OCI-LY7 (cell line): ENCODE data around the gene ANKRD10. TPM values are rescaled to one million over a fixed set of nuclear protein-coding genes. Genes with fewer than 3 reads are reported as not detected.

ENCODE experiments used
- BruUV-seq: library from RNA; stranded (reverse); fragments of 400-500 nt; replicated peaks from 2 replicates; lab custom pipeline; 2021; lab: Mats Ljungman, UMichigan
- CTCF ChIA-PET: fragments of 300-600 bp; sonication (Branson Sonifier 250); formaldehyde crosslinking; loops from one replicate; lab custom pipeline; 2022; ENCODE audit warnings: antibody characterized with exemption; ENCODE audit not compliant: unreplicated experiment; lab: Charles Lee
- POLR2A ChIA-PET: fragments of 300-600 bp; sonication (Branson Sonifier 250); formaldehyde crosslinking; loops from one replicate; lab custom pipeline; 2022; ENCODE audit warnings: antibody characterized with exemption; lab: Charles Lee
- DNase-seq: peaks from one replicate; pipeline ENCODE4 v3.0.0-alpha.2; 2015; ENCODE audit warnings: low spot score
- H2AFZ ChIP-seq: fragments of 200-600 bp; sonication (generic), shearing (Covaris generic); 2 replicates; pipeline ENCODE4 v1.6.1; 2014; ENCODE audit warnings: mild to moderate bottlenecking, antibody characterized with exemption, low read length, moderate library complexity
- H3K27ac ChIP-seq: fragments of 200-600 bp; sonication (generic); 2 replicates; pipeline ENCODE4 v1.5.1; 2014; ENCODE audit warnings: mixed run types, low read depth, mild to moderate bottlenecking, moderate library complexity, low read length, inconsistent platforms; ENCODE audit not compliant: poor library complexity, severe bottlenecking
- H3K36me3 ChIP-seq: fragments of 200-600 bp; sonication (generic); 2 replicates; pipeline ENCODE4 v1.6.1; 2014; ENCODE audit warnings: mild to moderate bottlenecking, antibody characterized with exemption, low read length, moderate library complexity, mixed read lengths; ENCODE audit not compliant: insufficient read depth
- H3K4me1 ChIP-seq: fragments of 200-600 bp; sonication (generic); 2 replicates; pipeline ENCODE4 v1.5.1; 2014; ENCODE audit warnings: mild to moderate bottlenecking, low read length; ENCODE audit not compliant: insufficient read depth, poor library complexity, severe bottlenecking
- H3K4me2 ChIP-seq: fragments of 200-600 bp; sonication (generic); 2 replicates; pipeline ENCODE4 v1.6.1; 2014; ENCODE audit warnings: mild to moderate bottlenecking, low read length
- H3K4me3 ChIP-seq: fragments of 200-600 bp; sonication (generic); 2 replicates; pipeline ENCODE4 v1.5.1; 2014; ENCODE audit warnings: mild to moderate bottlenecking, low read depth, low read length; ENCODE audit not compliant: poor library complexity, severe bottlenecking
- H3K79me2 ChIP-seq: fragments of 200-600 bp; sonication (generic); 2 replicates; pipeline ENCODE4 v1.6.1; 2016; ENCODE audit warnings: low read depth, mild to moderate bottlenecking, low read length, moderate library complexity, mixed read lengths; ENCODE audit not compliant: insufficient read depth
- H3K9me2 ChIP-seq: fragments of 200-600 bp; sonication (generic); 2 replicates; pipeline ENCODE4 v1.6.1; 2016; ENCODE audit warnings: mild to moderate bottlenecking, low read length, mixed read lengths; ENCODE audit not compliant: insufficient read depth
- H3K9me3 ChIP-seq: fragments of 200-600 bp; sonication (generic); 2 replicates; pipeline ENCODE4 v1.6.1; 2014; ENCODE audit warnings: mild to moderate bottlenecking, mixed run types, low read length, mixed read lengths
- H4K20me1 ChIP-seq: fragments of 200-600 bp; sonication (generic); 2 replicates; pipeline ENCODE4 v1.6.1; 2014; ENCODE audit warnings: mild to moderate bottlenecking, antibody characterized with exemption, low read length, moderate library complexity, mixed read lengths; ENCODE audit not compliant: insufficient read depth
- EZH2phosphoT487 ChIP-seq: fragments of 200-600 bp; sonication (generic); IDR thresholded peaks from 2 replicates; pipeline ENCODE4 v1.6.1; 2018; ENCODE audit warnings: low read depth, borderline replicate concordance, mild to moderate bottlenecking, mixed run types, antibody characterized with exemption, low read length, moderate library complexity, mixed read lengths
- intact Hi-C: fragments of 100-400 bp; cut with micrococcal nuclease; formaldehyde crosslinking; loops from one replicate; pipeline ENCODE4 v1.10.0; 2022; ENCODE audit not compliant: unreplicated experiment
- total RNA-seq, 2 experiments: library from RNA; depleted of rRNA in 1 of 2; stranded (reverse); fragments of >200 nt in 1 of 2; shearing (Covaris generic) in 1 of 2; gene quantifications; 2 replicates each; pipeline ENCODE4 v1.2.3, GENCODE V29; 2014 to 2022
- TF ChIP-seq, protein P1 (sequence below): fragments of 200-600 bp; sonication (generic); conservative IDR thresholded peaks from 2 replicates; pipeline ENCODE4 v1.5.1; 2014; ENCODE audit warnings: mild to moderate bottlenecking, antibody characterized with exemption, low read length, moderate library complexity, mixed read lengths

Gene ANKRD10
- total RNA-seq, 2 experiments from 2014 or later, result 82.8 to 86.0 TPM

DNA sequence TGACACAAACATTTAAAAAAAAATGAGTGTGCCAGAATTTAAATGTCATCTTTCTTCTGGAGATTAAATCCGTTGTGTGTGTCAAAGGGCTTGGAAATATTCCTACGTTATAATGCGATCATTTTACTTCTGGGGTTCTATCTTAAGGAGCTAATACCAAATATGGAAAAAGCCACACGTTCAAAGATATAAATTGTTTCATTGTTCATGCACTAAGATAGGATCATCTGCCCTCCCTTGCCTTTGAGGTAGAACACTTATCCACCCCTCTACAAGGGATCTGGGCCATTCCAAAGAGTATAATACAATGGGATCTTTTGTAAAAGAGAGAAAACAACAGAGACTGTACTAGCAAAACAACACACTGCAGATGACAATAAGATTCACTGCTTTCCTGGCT is 64.9 kb downstream of the ANKRD10 start:
- H3K27ac ChIP-seq, result no peak overlapping the region
- no peaks in the 10 kb centered on the region for H3K36me3 ChIP-seq
- intact Hi-C loops, result no loop called here
- no peaks in the 10 kb centered on the region for H3K79me2 ChIP-seq
- no peaks in the 10 kb centered on the region for H3K9me2 ChIP-seq
- BruUV-seq, result no TSS peak
- H3K4me1 ChIP-seq, result no peaks in the 10 kb centered on the region
- no peaks in the 10 kb centered on the region for H4K20me1 ChIP-seq
- POLR2A ChIA-PET, result no interaction called here
- CTCF ChIA-PET, result no interaction called here
- no peak for DNase-seq
- no peak overlapping the region for H3K4me3 ChIP-seq
- no peak overlapping the region for H3K4me2 ChIP-seq
- TF ChIP-seq EZH2phosphoT487, result no peak
- TF ChIP-seq, protein P1, sequence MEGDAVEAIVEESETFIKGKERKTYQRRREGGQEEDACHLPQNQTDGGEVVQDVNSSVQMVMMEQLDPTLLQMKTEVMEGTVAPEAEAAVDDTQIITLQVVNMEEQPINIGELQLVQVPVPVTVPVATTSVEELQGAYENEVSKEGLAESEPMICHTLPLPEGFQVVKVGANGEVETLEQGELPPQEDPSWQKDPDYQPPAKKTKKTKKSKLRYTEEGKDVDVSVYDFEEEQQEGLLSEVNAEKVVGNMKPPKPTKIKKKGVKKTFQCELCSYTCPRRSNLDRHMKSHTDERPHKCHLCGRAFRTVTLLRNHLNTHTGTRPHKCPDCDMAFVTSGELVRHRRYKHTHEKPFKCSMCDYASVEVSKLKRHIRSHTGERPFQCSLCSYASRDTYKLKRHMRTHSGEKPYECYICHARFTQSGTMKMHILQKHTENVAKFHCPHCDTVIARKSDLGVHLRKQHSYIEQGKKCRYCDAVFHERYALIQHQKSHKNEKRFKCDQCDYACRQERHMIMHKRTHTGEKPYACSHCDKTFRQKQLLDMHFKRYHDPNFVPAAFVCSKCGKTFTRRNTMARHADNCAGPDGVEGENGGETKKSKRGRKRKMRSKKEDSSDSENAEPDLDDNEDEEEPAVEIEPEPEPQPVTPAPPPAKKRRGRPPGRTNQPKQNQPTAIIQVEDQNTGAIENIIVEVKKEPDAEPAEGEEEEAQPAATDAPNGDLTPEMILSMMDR, result no peak
- no peak overlapping the region for H2AFZ ChIP-seq
- H3K9me3 ChIP-seq, result no peaks in the 10 kb centered on the region

DNA sequence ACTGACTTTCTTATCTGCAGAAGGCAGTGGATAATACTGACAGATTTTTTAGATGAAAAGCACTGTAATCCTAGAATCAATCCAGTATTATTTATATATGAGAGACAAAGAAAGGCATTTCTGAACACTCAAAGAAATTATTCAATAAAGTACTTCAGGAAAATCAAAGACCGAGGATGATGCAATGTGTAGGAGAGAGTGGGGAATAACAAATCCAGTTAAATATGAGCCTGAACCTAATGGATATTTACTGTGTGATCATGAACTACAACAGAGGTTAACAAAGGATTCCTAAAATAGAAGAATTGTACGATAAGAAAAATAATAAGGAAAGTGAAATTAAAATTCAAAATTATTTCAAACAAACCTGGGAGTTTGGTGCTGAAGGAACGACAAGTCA is 69.3 kb downstream of the ANKRD10 start:
- H3K9me3 ChIP-seq, result no peaks in the 10 kb centered on the region
- no peaks in the 10 kb centered on the region for H4K20me1 ChIP-seq
- no peak for DNase-seq
- intact Hi-C loops, result no loop called here
- H3K4me3 ChIP-seq, result no peak overlapping the region
- no TSS peak for BruUV-seq
- no peak for TF ChIP-seq EZH2phosphoT487
- TF ChIP-seq, protein P1, result no peak
- no peaks in the 10 kb centered on the region for H3K9me2 ChIP-seq
- ChIA-PET CTCF (no interaction called here), POLR2A (no interaction called here)
- H2AFZ ChIP-seq, result no peak overlapping the region
- no peak overlapping the region for H3K27ac ChIP-seq
- no peaks in the 10 kb centered on the region for H3K36me3 ChIP-seq
- H3K4me2 ChIP-seq, result no peak overlapping the region
- H3K4me1 ChIP-seq, result no peaks in the 10 kb centered on the region
- no peaks in the 10 kb centered on the region for H3K79me2 ChIP-seq

DNA sequence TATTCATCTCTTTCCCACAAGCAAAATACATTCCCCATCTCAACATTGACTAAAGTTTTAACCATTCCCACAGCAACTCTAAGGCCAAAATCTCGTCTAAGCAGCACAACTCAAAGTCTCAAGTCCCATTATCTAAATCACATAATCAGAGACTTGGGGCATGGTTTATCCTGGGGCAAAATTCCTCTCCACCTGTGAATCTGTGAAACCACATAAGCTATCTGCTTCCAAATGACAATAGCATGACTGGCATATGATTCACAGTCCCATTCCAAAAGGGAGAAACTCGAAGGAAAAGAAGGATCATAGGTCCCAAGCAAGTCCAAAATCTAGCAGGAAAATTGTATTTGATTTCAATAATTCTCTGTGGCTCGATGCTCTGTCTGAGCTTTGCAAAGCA is 73.0 kb downstream of the ANKRD10 start:
- ChIA-PET POLR2A (no interaction called here), CTCF (no interaction called here)
- Histone ChIP-seq H2AFZ (no peak overlapping the region), H3K9me2 (no peaks in the 10 kb centered on the region), H3K9me3 (no peaks in the 10 kb centered on the region), H3K79me2 (no peaks in the 10 kb centered on the region), H3K4me3 (no peak overlapping the region), H3K4me1 (no peaks in the 10 kb centered on the region), H3K27ac (no peak overlapping the region), H3K36me3 (no peaks in the 10 kb centered on the region), H3K4me2 (no peak overlapping the region), H4K20me1 (no peaks in the 10 kb centered on the region)
- BruUV-seq, result no TSS peak
- intact Hi-C loops, result no loop called here
- DNase-seq, result no peak
- TF ChIP-seq, protein P1, result no peak
- TF ChIP-seq EZH2phosphoT487, result no peak
